ENCODE results near the gene CISH.

Gene CISH

GRCh38 chr3:50635066-50635465, 23.5 kb upstream of the CISH start:
- DNase-seq: no peak

GRCh38 chr3:50633230-50633790, 21.7 kb upstream of the CISH start:
- no peak for DNase-seq

GRCh38 chr3:50632450-50632849, 20.9 kb upstream of the CISH start:
- DNase-seq: no peak

GRCh38 chr3:50630877-50631276, 19.3 kb upstream of the CISH start:
- no peak for DNase-seq

GRCh38 chr3:50630394-50630793, 18.8 kb upstream of the CISH start:
- no peak for DNase-seq

GRCh38 chr3:50628601-50629000, 17.0 kb upstream of the CISH start:
- DNase-seq: no peak

GRCh38 chr3:50627407-50628051, 16.0 kb upstream of the CISH start:
- no peak for DNase-seq

GRCh38 chr3:50626401-50626800, 14.8 kb upstream of the CISH start:
- no peak for DNase-seq

GRCh38 chr3:50625231-50626182, 13.9 kb upstream of the CISH start:
- no peak for DNase-seq

GRCh38 chr3:50624634-50625033, 13.1 kb upstream of the CISH start:
- DNase-seq: no peak

- peak; percentile 48 for DNase-seq
These were observed 12.4 kb upstream of the CISH start for GRCh38 chr3:50623840-50624474.

GRCh38 chr3:50622881-50623280, 11.3 kb upstream of the CISH start:
- DNase-seq: no peak

- no peak for DNase-seq
These were observed 9.2 kb upstream of the CISH start for GRCh38 chr3:50620820-50621219.

- no peak for DNase-seq
These were observed 8.8 kb upstream of the CISH start for GRCh38 chr3:50620420-50620819.

GRCh38 chr3:50617911-50618481, 6.4 kb upstream of the CISH start:
- DNase-seq: no peak

GRCh38 chr3:50617096-50617791, 5.7 kb upstream of the CISH start, which contains the start of gene MAPKAPK3:
TSS of gene MAPKAPK3 (plus strand) at chr3:50617151. CDS start at chr3:50617566, 415 bp downstream.
- DNase-seq: peak; percentile 55

- peak; percentile 97 for DNase-seq
These were observed 5.2 kb upstream of the CISH start for GRCh38 chr3:50616770-50617095.

GRCh38 chr3:50616003-50616769, 4.6 kb upstream of the CISH start:
- DNase-seq: peak; percentile 86

- no peak for DNase-seq
These were observed 3.6 kb upstream of the CISH start for GRCh38 chr3:50615190-50615589.

- no peak for DNase-seq
These were observed 1.6 kb upstream of the CISH start for GRCh38 chr3:50612970-50613846.

Measured in CD4-positive, alpha-beta T cell treated with Interleukin-17A for 4 hours (primary cell).